Measurements from ENCODE around the gene GFRA3.

DNA sequence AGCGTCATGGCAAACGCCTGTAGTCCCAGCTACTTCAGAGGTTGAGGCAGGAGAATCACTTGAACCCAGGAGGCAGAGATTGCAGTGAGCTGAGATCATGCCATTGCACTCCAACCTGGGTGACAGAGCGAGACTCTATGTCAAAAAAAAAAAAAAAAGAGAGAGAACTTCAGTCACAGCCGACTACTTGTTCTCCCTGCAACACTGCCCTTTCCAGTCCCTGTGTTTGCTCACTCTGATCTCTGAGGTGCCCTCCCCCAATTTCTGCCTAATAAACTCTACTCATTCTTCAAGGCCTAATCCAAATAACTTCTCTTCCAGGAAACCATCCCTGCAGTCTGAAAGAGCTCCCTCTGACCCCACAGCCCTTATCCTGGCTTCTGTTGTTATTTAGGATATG is 28.1 kb downstream of the GFRA3 start:
- TF ChIP-seq CTCF (IDR thresholded peaks at IDR 0.05) (no peak), POLR2A (IDR thresholded peaks at IDR 0.05) (no peak)

All from right lobe of liver (tissue), 4 donors.